OCI-LY1 (cell line): ENCODE results near the gene ITGB4.

Source experiments
- H2AFZ ChIP-seq: fragments of 200-600 bp; sonication (generic), shearing (Covaris generic); 2 replicates; pipeline ENCODE4 v1.6.0; 2014; ENCODE audit warnings: antibody characterized with exemption, mild to moderate bottlenecking, low read length
- H3F3A ChIP-seq: fragments of 200-600 bp; sonication (generic), shearing (Covaris generic); 2 replicates; pipeline ENCODE4 v1.6.0; 2014; ENCODE audit warnings: mild to moderate bottlenecking, antibody characterized with exemption, low read length, moderate library complexity; ENCODE audit not compliant: insufficient read depth
- H3K27ac ChIP-seq: fragments of 200-600 bp; sonication (generic); 2 replicates; pipeline ENCODE4 v1.5.1; 2014; ENCODE audit warnings: low read length, mixed run types, mild to moderate bottlenecking, low read depth; ENCODE audit not compliant: poor library complexity, severe bottlenecking
- H3K27me3 ChIP-seq: fragments of 200-600 bp; sonication (generic); 2 replicates; pipeline ENCODE4 v1.6.0; 2014; ENCODE audit warnings: antibody characterized with exemption, mild to moderate bottlenecking, low read length, moderate library complexity; ENCODE audit not compliant: insufficient read depth
- H3K36me3 ChIP-seq: fragments of 200-600 bp; sonication (generic); 2 replicates; pipeline ENCODE4 v1.6.1; 2014; ENCODE audit warnings: mild to moderate bottlenecking, antibody characterized with exemption, low read length, moderate library complexity, mixed read lengths; ENCODE audit not compliant: insufficient read depth
- H3K4me1 ChIP-seq: fragments of 200-600 bp; sonication (generic); 2 replicates; pipeline ENCODE4 v1.5.1; 2014; ENCODE audit warnings: mild to moderate bottlenecking, low read length, moderate library complexity; ENCODE audit not compliant: insufficient read depth, severe bottlenecking
- H3K4me2 ChIP-seq: fragments of 200-600 bp; sonication (generic), shearing (Covaris generic); 2 replicates; pipeline ENCODE4 v1.6.1; 2014; ENCODE audit warnings: low read length
- H3K4me3 ChIP-seq: fragments of 200-600 bp; sonication (generic); 2 replicates; pipeline ENCODE4 v1.5.1; 2014; ENCODE audit warnings: low read length, low read depth, mild to moderate bottlenecking, mixed read lengths; ENCODE audit not compliant: poor library complexity, severe bottlenecking
- H3K79me2 ChIP-seq: fragments of 200-600 bp; shearing (Covaris generic); 2 replicates; pipeline ENCODE4 v1.6.1; 2016; ENCODE audit warnings: mixed run types, low read length, mixed read lengths; ENCODE audit not compliant: insufficient read depth
- H3K9ac ChIP-seq: fragments of 200-600 bp; sonication (generic), shearing (Covaris generic); 2 replicates; pipeline ENCODE4 v1.6.1; 2014; ENCODE audit warnings: mild to moderate bottlenecking, low read length, mixed read lengths
- H3K9me2 ChIP-seq: fragments of 200-600 bp; sonication (generic), shearing (Covaris generic); 2 replicates; pipeline ENCODE4 v1.6.1; 2014; ENCODE audit warnings: low read depth, mild to moderate bottlenecking, low read length, mixed read lengths
- H3K9me3 ChIP-seq: fragments of 200-600 bp; shearing (Covaris generic); 2 replicates; pipeline ENCODE4 v1.6.1; 2014; ENCODE audit warnings: low read length, mixed read lengths
- H4K20me1 ChIP-seq: fragments of 200-600 bp; sonication (generic), shearing (Covaris generic); 2 replicates; pipeline ENCODE4 v1.6.0; 2016; ENCODE audit warnings: mild to moderate bottlenecking, low read length; ENCODE audit not compliant: insufficient read depth
- EZH2 ChIP-seq: fragments of 200-600 bp; sonication (generic), shearing (Covaris generic); IDR thresholded peaks from 2 replicates; pipeline ENCODE4 v1.8.0; 2017; ENCODE audit warnings: borderline replicate concordance, mixed run types, mild to moderate bottlenecking, antibody characterized with exemption, low read length, moderate library complexity, mixed read lengths
- TF ChIP-seq, protein P1 (sequence below): fragments of 200-600 bp; sonication (generic), shearing (Covaris generic); IDR thresholded peaks from 2 replicates; pipeline ENCODE4 v1.5.1; 2017; ENCODE audit warnings: mild to moderate bottlenecking, antibody characterized with exemption, low read length, moderate library complexity, mixed read lengths

Gene ITGB4

DNA sequence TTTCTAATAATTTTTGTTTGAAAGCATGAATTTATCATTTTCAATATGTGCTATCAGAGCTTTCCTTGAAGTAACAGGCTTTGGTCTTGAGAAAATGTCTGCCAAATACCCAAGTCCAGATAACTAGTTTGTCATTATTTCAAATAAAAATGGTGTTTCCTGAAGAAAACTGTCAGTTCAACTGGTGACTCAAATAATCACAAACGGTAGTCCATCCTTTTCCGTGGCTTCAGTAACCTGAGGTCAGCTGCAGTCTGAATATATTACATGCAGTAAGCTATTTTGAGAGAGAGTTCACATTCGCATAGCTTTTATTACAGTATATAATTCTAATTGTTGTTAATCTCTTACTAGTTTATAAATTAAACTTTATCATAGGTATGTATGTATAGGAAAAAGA lies 44.8 kb upstream of the ITGB4 start:
- Histone ChIP-seq H3K27ac (no peak overlapping the region), H2AFZ (no peak overlapping the region), H3K4me2 (no peak overlapping the region), H3K27me3 (no peaks in the 10 kb centered on the region), H4K20me1 (no peaks in the 10 kb centered on the region), H3K9me3 (no peaks in the 10 kb centered on the region), H3K9me2 (no peaks in the 10 kb centered on the region), H3K36me3 (peaks cover 69% of the 10 kb centered on the region), H3K4me3 (no peak overlapping the region), H3K9ac (no peak overlapping the region), H3F3A (no peaks in the 10 kb centered on the region), H3K4me1 (no peaks in the 10 kb centered on the region), H3K79me2 (no peaks in the 10 kb centered on the region)
- TF ChIP-seq, protein P1, sequence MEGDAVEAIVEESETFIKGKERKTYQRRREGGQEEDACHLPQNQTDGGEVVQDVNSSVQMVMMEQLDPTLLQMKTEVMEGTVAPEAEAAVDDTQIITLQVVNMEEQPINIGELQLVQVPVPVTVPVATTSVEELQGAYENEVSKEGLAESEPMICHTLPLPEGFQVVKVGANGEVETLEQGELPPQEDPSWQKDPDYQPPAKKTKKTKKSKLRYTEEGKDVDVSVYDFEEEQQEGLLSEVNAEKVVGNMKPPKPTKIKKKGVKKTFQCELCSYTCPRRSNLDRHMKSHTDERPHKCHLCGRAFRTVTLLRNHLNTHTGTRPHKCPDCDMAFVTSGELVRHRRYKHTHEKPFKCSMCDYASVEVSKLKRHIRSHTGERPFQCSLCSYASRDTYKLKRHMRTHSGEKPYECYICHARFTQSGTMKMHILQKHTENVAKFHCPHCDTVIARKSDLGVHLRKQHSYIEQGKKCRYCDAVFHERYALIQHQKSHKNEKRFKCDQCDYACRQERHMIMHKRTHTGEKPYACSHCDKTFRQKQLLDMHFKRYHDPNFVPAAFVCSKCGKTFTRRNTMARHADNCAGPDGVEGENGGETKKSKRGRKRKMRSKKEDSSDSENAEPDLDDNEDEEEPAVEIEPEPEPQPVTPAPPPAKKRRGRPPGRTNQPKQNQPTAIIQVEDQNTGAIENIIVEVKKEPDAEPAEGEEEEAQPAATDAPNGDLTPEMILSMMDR = no peak
- TF ChIP-seq EZH2 = no peak

DNA sequence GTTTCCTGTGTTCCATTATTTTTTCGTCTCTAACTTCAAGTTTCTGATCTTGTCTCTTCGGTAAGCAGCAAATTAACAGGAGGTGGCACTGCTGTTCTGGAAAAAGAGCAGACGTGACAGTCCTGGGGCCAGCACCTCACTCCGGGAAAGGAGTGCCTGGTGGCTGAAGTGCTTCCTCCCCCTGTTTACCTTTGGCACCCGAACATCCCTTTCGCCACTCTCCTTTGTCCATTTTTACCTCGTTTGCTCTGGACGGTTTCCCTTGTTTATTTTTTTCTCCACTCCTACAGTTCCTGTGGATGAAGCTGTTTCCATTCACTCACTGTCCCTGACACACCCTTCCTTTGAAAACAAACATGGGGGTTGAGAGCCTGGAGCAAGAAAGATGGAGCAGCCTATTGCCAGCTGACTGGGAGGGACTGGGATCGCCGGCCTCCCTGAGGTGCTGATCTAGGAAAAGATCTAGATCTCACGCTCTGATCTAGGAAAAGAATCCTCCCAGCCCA lies 41.5 kb upstream of the ITGB4 start:
- Histone ChIP-seq H3K27me3 (no peaks in the 10 kb centered on the region), H3K9me2 (no peaks in the 10 kb centered on the region), H3K4me1 (no peaks in the 10 kb centered on the region), H3K9me3 (no peaks in the 10 kb centered on the region), H2AFZ (no peak overlapping the region), H3K27ac (no peak overlapping the region), H3K4me2 (no peak overlapping the region), H3K9ac (no peak overlapping the region), H4K20me1 (no peaks in the 10 kb centered on the region), H3K36me3 (peaks cover 54% of the 10 kb centered on the region), H3K79me2 (0 out of 2 replicates have a peak, but pooled peaks cover 6% of the 10 kb centered on the region), H3F3A (no peaks in the 10 kb centered on the region), H3K4me3 (no peak overlapping the region)
- TF ChIP-seq, protein P1 = no peak
- TF ChIP-seq EZH2 = no peak

DNA sequence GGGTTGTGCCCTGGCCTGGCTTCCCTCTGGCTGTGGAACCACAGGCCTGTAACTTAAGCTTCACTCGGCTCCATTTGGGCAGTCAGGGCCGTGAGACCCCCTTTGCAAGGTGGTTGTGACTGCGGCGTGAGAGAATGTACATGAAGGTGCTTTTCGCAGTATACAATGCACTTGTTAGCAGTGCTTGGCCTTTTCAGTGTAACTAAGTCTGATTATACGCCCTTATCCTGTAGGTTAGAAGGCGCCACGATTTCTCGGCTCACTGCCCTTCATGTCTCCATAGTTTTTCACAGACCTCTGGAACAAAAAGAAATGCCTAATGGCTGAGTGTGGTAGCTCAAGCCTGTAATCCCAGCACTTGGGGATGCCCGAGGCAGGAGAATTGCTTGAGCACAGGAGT lies 40.8 kb upstream of the ITGB4 start:
- TF ChIP-seq, protein P1 = no peak
- no peak for TF ChIP-seq EZH2
- no peaks in the 10 kb centered on the region for H3F3A ChIP-seq
- no peaks in the 10 kb centered on the region for H4K20me1 ChIP-seq
- H3K4me3 ChIP-seq = no peak overlapping the region
- H3K27me3 ChIP-seq = no peaks in the 10 kb centered on the region
- no peak overlapping the region for H3K27ac ChIP-seq
- no peak overlapping the region for H2AFZ ChIP-seq
- H3K9me2 ChIP-seq = no peaks in the 10 kb centered on the region
- H3K4me2 ChIP-seq = no peak overlapping the region
- H3K9ac ChIP-seq = no peak overlapping the region
- peaks cover 6% of the 10 kb centered on the region for H3K4me1 ChIP-seq
- peaks cover 54% of the 10 kb centered on the region for H3K36me3 ChIP-seq
- 0 out of 2 replicates have a peak, but pooled peaks cover 6% of the 10 kb centered on the region for H3K79me2 ChIP-seq
- H3K9me3 ChIP-seq = no peaks in the 10 kb centered on the region
